ENCODE measurements around the gene ANKMY1.

- TF ChIP-seq YY1 (IDR thresholded peaks at IDR 0.05; ENCODE audit: insufficient read depth, insufficient read length) = no peak
- TF ChIP-seq SUZ12 (IDR thresholded peaks at IDR 0.05; ENCODE audit: extremely low read depth, insufficient read depth, insufficient read length) = no peak
Observed at GRCh38 chr2:240583774-240584173, 26.0 kb upstream of the ANKMY1 start.

All from NT2/D1 (cell line).